Fibroblast of lung (primary cell): ENCODE measurements around the gene GLB1L3.

Experiments used
- EZH2 ChIP-seq: IDR thresholded peaks from 2 replicates; pipeline ENCODE4 v1.5.1; 2012; ENCODE audit warnings: low read length, control low read depth, mild to moderate bottlenecking; ENCODE audit errors: missing control alignments
- TF ChIP-seq, protein P1 (sequence below), 2 donors: IDR thresholded peaks in 1 of 2; conservative IDR thresholded peaks in 1 of 2; 1 replicate in 1 of 2; 2 replicates in 1 of 2; pipeline ENCODE4 v1.5.1; 2011 to 2012; ENCODE audit warnings: low read length in 2 of 2, control low read depth in 1 of 2, inconsistent platforms in 1 of 2, low read depth in 1 of 2, mild to moderate bottlenecking in 1 of 2

GRCh38 chr11:134366254-134366653 lies 90.1 kb downstream of the GLB1L3 start:
- TF ChIP-seq, protein P1, sequence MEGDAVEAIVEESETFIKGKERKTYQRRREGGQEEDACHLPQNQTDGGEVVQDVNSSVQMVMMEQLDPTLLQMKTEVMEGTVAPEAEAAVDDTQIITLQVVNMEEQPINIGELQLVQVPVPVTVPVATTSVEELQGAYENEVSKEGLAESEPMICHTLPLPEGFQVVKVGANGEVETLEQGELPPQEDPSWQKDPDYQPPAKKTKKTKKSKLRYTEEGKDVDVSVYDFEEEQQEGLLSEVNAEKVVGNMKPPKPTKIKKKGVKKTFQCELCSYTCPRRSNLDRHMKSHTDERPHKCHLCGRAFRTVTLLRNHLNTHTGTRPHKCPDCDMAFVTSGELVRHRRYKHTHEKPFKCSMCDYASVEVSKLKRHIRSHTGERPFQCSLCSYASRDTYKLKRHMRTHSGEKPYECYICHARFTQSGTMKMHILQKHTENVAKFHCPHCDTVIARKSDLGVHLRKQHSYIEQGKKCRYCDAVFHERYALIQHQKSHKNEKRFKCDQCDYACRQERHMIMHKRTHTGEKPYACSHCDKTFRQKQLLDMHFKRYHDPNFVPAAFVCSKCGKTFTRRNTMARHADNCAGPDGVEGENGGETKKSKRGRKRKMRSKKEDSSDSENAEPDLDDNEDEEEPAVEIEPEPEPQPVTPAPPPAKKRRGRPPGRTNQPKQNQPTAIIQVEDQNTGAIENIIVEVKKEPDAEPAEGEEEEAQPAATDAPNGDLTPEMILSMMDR (conservative IDR thresholded peaks at IDR 0.05 in 1 of 2, IDR thresholded peaks at IDR 0.05 in 1 of 2; ENCODE audit: low read depth in 1 of 2, low read length in 2 of 2) = no peak
- no peak for TF ChIP-seq EZH2
